Epithelial cell of esophagus (primary cell): ENCODE data around the gene CHRDL2.

ENCODE experiments used
- DNase-seq: peaks from one replicate; pipeline ENCODE4 v3.0.0; 2010; ENCODE audit warnings: low read depth
- H3K4me3 ChIP-seq: 2 replicates; pipeline ENCODE4 v1.5.1; 2011; ENCODE audit warnings: mild to moderate bottlenecking, low read length, control low read depth
- TF ChIP-seq, protein P1 (sequence below): IDR thresholded peaks from 2 replicates; pipeline ENCODE4 v1.5.1; 2011; ENCODE audit warnings: low read depth, mild to moderate bottlenecking, low read length, control low read depth, inconsistent platforms; ENCODE audit not compliant: insufficient read depth; ENCODE audit errors: missing control alignments

Gene CHRDL2

DNA sequence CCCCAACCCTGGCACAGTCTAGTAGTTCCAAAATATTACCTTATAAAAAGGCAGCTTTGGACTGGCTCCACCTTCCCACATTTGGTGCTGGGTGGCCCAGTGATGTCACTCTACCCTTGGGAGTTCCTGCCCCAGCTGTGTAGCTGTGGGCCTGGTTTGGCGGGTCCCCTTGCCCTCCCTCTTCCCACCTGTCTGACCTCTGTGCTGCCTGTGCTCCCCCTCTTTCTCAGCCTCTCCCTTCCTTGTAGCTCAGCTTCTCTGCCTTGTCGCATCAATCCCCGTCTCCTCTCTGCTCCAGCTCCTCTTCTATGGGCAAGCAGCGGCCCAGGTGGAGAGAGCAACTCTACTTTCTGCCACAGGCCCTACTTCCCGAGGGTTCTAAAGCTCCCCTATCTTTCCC lies 54.6 kb downstream of the CHRDL2 start:
- no peak overlapping the region for H3K4me3 ChIP-seq
- TF ChIP-seq, protein P1, sequence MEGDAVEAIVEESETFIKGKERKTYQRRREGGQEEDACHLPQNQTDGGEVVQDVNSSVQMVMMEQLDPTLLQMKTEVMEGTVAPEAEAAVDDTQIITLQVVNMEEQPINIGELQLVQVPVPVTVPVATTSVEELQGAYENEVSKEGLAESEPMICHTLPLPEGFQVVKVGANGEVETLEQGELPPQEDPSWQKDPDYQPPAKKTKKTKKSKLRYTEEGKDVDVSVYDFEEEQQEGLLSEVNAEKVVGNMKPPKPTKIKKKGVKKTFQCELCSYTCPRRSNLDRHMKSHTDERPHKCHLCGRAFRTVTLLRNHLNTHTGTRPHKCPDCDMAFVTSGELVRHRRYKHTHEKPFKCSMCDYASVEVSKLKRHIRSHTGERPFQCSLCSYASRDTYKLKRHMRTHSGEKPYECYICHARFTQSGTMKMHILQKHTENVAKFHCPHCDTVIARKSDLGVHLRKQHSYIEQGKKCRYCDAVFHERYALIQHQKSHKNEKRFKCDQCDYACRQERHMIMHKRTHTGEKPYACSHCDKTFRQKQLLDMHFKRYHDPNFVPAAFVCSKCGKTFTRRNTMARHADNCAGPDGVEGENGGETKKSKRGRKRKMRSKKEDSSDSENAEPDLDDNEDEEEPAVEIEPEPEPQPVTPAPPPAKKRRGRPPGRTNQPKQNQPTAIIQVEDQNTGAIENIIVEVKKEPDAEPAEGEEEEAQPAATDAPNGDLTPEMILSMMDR = no peak
- no peak for DNase-seq

DNA sequence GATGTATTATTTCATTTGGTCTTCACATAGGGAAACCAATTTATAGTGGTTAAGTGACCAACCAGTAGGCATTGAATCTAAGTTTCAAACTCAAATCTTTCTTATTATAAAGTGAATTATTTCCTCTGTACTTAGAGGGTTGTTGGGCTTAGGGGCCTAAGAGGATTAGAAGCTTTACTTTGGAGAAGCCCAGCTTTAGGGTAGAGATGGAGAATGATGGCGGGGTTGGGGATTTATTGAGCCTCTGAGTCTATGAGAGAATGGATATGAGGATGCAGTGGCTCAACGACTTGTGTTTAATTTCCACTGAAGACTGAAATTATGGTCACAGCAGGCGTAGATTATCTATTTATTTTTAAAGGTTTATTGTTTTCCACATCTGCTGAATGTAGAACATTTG lies 55.5 kb downstream of the CHRDL2 start:
- no peak for DNase-seq
- H3K4me3 ChIP-seq = no peak overlapping the region
- TF ChIP-seq, protein P1 = no peak

DNA sequence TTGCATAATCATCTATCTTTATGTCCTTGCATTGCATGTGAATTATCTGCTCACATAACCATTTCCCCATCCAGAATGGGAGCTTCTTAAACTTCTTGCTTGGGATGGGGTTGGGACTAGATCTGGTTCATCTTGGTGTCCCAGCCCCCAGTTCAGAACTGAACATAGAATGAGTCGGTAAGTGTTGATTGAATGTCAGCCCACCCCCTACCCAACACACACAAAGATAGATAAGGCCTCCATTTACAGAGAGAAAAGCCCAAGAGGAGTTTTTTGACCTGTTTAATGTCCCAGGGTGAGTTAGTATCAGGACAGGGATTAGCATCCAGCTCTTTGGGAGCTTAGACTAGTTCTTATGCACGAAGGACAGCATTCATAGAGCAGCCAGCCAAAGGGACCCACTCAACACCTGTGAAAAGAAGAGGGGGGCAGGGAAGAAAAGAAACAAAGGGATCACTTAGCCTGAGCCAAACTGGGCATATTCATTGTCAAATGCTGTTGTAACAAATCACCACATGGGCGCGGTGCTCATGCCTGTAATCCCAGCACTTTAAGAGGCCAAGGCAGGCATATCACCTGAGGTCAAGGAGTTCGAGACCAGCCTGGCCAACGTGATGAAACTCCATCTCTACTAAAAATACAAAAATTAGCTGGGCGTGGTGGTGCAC lies 57.4 kb downstream of the CHRDL2 start:
- DNase-seq = no peak
- no peak overlapping the region for H3K4me3 ChIP-seq
- TF ChIP-seq, protein P1 = no peak

DNA sequence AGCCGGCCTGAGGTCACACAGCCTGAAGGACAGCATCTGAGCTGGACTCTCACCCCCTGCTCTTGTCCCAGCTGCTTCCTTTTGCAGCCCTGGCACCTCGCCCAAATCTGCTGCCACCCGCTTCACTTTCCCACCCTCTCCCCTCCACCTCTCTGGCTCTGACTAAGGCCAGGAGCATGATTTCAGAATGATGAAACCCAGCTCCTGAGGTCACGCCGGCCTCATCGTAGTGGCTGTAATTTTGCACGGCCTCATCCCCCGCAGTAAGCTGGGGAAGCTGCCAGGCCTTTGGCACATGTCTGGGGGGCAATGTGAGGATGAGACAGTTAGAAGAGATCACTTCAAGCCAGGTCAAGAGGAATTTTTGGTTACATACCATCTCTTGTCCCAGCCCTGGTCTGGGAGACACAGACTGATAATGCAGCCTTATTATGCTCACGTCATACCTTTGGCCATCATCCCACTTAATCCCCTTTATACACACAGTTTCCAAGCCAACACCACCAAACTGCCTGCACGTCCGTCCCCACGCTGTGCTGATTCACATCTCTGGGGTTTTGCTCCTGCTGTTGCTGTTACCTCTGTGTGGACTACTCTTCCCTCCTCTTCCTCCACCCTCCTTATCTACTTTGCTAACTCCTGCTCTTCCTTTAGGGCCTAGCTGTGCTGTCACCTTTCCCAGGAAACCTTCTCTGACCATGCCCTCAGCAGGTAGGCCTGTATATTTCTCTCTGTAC lies 58.1 kb downstream of the CHRDL2 start:
- H3K4me3 ChIP-seq = no peak overlapping the region
- peak; percentile 86 for DNase-seq
- TF ChIP-seq, protein P1 = no peak

DNA sequence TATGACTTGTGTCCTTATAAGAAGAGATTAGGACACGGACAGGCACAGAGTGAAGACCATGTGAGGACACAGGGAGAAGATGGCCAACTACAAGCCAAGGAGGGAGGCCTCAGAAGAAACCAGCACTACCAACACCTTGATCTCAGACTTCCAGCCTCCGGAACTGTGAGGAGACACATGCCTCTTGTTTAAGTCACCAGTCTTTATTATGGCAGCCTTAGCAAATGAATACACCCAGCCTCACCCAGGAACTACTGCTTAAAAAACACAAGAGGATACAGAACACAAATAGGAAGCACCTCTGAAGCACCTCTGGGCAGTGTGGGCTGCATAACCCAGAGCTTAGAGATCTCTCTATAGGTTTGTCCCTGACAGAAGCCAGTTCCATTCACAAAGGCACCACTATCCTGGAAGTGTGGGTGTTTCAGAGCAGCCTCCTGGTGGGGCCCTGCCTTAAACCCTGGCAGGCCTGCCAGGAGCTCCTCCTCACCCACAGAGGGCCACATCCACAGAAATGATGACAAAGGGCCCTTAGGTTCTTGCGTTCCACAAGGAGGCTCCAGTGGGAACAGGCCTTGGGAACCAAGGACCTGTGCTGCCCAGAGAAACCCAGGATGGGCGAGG lies 58.8 kb downstream of the CHRDL2 start:
- TF ChIP-seq, protein P1 = no peak
- H3K4me3 ChIP-seq = no peak overlapping the region
- DNase-seq = peak; percentile 52

DNA sequence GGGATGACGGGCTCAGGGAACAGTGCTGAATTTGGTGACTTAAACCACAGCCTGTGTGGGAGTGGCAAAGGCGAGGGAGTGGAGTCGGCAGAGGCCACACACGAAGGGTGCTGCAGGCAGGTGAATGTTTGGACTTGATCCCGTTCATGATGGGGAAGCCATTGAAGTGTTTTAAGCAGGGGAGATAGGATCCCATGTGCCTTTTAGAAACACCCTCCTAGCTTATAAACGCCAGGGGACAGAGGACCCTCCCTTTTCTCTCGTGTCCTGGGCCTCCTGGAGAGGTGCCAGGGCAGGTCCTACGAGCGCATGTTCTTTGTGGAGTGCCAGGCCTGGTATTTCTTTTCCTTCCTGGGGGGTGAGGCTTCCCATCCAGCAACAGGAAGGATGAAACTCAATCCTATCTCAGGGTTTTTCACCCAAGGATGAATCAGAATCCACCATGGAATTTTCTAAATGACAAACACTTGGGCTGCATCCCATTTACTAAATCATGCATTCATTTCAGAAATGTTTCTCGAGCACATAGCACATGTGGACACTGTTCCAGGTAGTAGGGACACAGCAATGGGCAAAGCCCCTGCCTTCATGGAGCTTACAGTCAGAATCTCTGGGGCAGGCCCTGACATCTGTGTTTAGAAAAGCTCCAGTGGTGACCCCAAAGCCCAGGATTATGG lies 59.6 kb downstream of the CHRDL2 start:
- TF ChIP-seq, protein P1 = no peak
- H3K4me3 ChIP-seq = no peak overlapping the region
- DNase-seq = peak; percentile 27
